ENCODE data around the gene FSHB. TPM values are rescaled to one million over a fixed set of nuclear protein-coding genes. Genes with fewer than 3 reads are reported as not detected.

The FSHB gene
- total RNA-seq, 2 experiments from 2014 or later: not detected

DNA sequence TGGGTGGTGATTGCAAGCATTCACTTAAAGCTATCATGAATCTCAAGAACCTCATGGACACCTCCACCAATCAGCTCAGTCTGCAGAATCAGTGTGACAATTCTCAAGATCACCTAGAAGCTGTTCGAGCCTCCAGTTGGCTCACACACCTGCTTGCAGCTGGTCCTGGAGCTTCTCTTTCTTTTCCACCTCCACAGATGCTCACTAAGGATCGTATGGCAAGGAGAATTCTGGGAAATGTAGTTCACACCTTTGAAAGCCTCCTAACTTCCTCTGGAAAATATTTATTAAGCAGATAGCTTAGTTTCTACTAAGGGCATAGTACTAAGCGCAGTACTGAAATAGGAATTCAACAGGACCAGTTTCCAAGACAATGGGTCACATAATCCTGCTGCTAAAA is 26.2 kb downstream of the FSHB start:
- H3K4me2 ChIP-seq (ENCODE audit: low read length): no peak overlapping the region
- no peak for DNase-seq (ENCODE audit: low spot score)
- no peak overlapping the region for H2AFZ ChIP-seq (ENCODE audit: low read length)
- H3K9me2 ChIP-seq (ENCODE audit: insufficient read depth, low read length): no peaks in the 10 kb centered on the region
- H3K4me3 ChIP-seq (ENCODE audit: low read depth, low read length, poor library complexity, severe bottlenecking): no peak overlapping the region
- H3K36me3 ChIP-seq (ENCODE audit: insufficient read depth, low read length): no peaks in the 10 kb centered on the region
- no peaks in the 10 kb centered on the region for H3K4me1 ChIP-seq (ENCODE audit: insufficient read depth, low read length, poor library complexity, severe bottlenecking)
- H3K9me3 ChIP-seq (ENCODE audit: low read length): no peaks in the 10 kb centered on the region
- no peak for TF ChIP-seq EZH2phosphoT487 (IDR thresholded peaks at IDR 0.05; ENCODE audit: borderline replicate concordance, low read depth, low read length)
- TF ChIP-seq, protein P1, sequence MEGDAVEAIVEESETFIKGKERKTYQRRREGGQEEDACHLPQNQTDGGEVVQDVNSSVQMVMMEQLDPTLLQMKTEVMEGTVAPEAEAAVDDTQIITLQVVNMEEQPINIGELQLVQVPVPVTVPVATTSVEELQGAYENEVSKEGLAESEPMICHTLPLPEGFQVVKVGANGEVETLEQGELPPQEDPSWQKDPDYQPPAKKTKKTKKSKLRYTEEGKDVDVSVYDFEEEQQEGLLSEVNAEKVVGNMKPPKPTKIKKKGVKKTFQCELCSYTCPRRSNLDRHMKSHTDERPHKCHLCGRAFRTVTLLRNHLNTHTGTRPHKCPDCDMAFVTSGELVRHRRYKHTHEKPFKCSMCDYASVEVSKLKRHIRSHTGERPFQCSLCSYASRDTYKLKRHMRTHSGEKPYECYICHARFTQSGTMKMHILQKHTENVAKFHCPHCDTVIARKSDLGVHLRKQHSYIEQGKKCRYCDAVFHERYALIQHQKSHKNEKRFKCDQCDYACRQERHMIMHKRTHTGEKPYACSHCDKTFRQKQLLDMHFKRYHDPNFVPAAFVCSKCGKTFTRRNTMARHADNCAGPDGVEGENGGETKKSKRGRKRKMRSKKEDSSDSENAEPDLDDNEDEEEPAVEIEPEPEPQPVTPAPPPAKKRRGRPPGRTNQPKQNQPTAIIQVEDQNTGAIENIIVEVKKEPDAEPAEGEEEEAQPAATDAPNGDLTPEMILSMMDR (conservative IDR thresholded peaks at IDR 0.05; ENCODE audit: low read length): no peak
- ChIA-PET POLR2A (interaction anchor here (0.6 to 1.6 kb wide), 4 partner anchors 52 to 114 kb away, joined by 3 to 5 read pairs (median 3); partner anchors contain the start of gene ARL14EP), CTCF (ENCODE audit: unreplicated experiment) (no interaction called here)
- intact Hi-C loops (cut with micrococcal nuclease; ENCODE audit: unreplicated experiment): loop anchor here (1.0 kb wide), 1 partner anchor 39 kb away; no protein-coding TSS in a partner anchor
- no peak overlapping the region for H3K27ac ChIP-seq (ENCODE audit: low read depth, low read length, poor library complexity, severe bottlenecking)
- BruUV-seq (replicated peaks): no TSS peak
- no peaks in the 10 kb centered on the region for H4K20me1 ChIP-seq (ENCODE audit: insufficient read depth, low read length)
- no peaks in the 10 kb centered on the region for H3K79me2 ChIP-seq (ENCODE audit: insufficient read depth, low read depth, low read length)

- no peak for TF ChIP-seq EZH2phosphoT487 (IDR thresholded peaks at IDR 0.05; ENCODE audit: borderline replicate concordance, low read depth, low read length)
- TF ChIP-seq, protein P1 (conservative IDR thresholded peaks at IDR 0.05; ENCODE audit: low read length): no peak
- H4K20me1 ChIP-seq (ENCODE audit: insufficient read depth, low read length): no peaks in the 10 kb centered on the region
- H3K4me3 ChIP-seq (ENCODE audit: low read depth, low read length, poor library complexity, severe bottlenecking): no peak overlapping the region
- H3K4me2 ChIP-seq (ENCODE audit: low read length): no peak overlapping the region
- H3K4me1 ChIP-seq (ENCODE audit: insufficient read depth, low read length, poor library complexity, severe bottlenecking): no peaks in the 10 kb centered on the region
- H3K36me3 ChIP-seq (ENCODE audit: insufficient read depth, low read length): no peaks in the 10 kb centered on the region
- no peak overlapping the region for H2AFZ ChIP-seq (ENCODE audit: low read length)
- no peaks in the 10 kb centered on the region for H3K79me2 ChIP-seq (ENCODE audit: insufficient read depth, low read depth, low read length)
- intact Hi-C loops (cut with micrococcal nuclease; ENCODE audit: unreplicated experiment): no loop called here
- no TSS peak for BruUV-seq (replicated peaks)
- ChIA-PET POLR2A (no interaction called here), CTCF (ENCODE audit: unreplicated experiment) (no interaction called here)
- no peaks in the 10 kb centered on the region for H3K9me3 ChIP-seq (ENCODE audit: low read length)
- H3K27ac ChIP-seq (ENCODE audit: low read depth, low read length, poor library complexity, severe bottlenecking): no peak overlapping the region
- no peak for DNase-seq (ENCODE audit: low spot score)
- no peaks in the 10 kb centered on the region for H3K9me2 ChIP-seq (ENCODE audit: insufficient read depth, low read length)
Measured at GRCh38 chr11:30258679-30259078, 27.9 kb downstream of the FSHB start.

- Histone ChIP-seq H4K20me1 (ENCODE audit: insufficient read depth, low read length) (no peaks in the 10 kb centered on the region), H3K4me1 (ENCODE audit: insufficient read depth, low read length, poor library complexity, severe bottlenecking) (no peaks in the 10 kb centered on the region), H3K27ac (ENCODE audit: low read depth, low read length, poor library complexity, severe bottlenecking) (no peak overlapping the region), H3K79me2 (ENCODE audit: insufficient read depth, low read depth, low read length) (no peaks in the 10 kb centered on the region), H3K9me2 (ENCODE audit: insufficient read depth, low read length) (no peaks in the 10 kb centered on the region), H2AFZ (ENCODE audit: low read length) (no peak overlapping the region), H3K36me3 (ENCODE audit: insufficient read depth, low read length) (no peaks in the 10 kb centered on the region), H3K4me2 (ENCODE audit: low read length) (no peak overlapping the region), H3K9me3 (ENCODE audit: low read length) (no peaks in the 10 kb centered on the region), H3K4me3 (ENCODE audit: low read depth, low read length, poor library complexity, severe bottlenecking) (no peak overlapping the region)
- POLR2A ChIA-PET: no interaction called here
- CTCF ChIA-PET (ENCODE audit: unreplicated experiment): no interaction called here
- no TSS peak for BruUV-seq (replicated peaks)
- no peak for TF ChIP-seq EZH2phosphoT487 (IDR thresholded peaks at IDR 0.05; ENCODE audit: borderline replicate concordance, low read depth, low read length)
- TF ChIP-seq, protein P1 (conservative IDR thresholded peaks at IDR 0.05; ENCODE audit: low read length): no peak
- intact Hi-C loops (cut with micrococcal nuclease; ENCODE audit: unreplicated experiment): no loop called here
- no peak for DNase-seq (ENCODE audit: low spot score)
Measured at GRCh38 chr11:30260813-30261212, 30.0 kb downstream of the FSHB start.
